ENCODE measurements around the gene ING3. TPM values are rescaled to one million over a fixed set of nuclear protein-coding genes. Genes with fewer than 3 reads are reported as not detected.

ING3 gene
- 10 to 100 TPM; 12.2 to 13.8 TPM for total RNA-seq
- long read RNA-seq, transcript ING3-201 (12 exons, 3,777 nt) = major isoform, 23 of 33 reads
- long read RNA-seq, partial matches to known transcripts = 1 of 33 reads
- long read RNA-seq, other reads (novel, unspliced or antisense) = 2 of 33 reads

- intact Hi-C loops (cut with DNase I) = loop anchor here in 1 of 2 donors (2.0 kb wide), 1 partner anchor 94 kb away; no protein-coding TSS in a partner anchor
- peak; percentile 97 to 99 for ATAC-seq
- peak; percentile 97 for DNase-seq
Observed at GRCh38 chr7:120950539-120951308, at the start of gene ING3. TSS of gene ING3 (plus strand) at chr7:120950777. CDS start at chr7:120950897, 120 bp downstream.

GRCh38 chr7:120915314-120916105, 35.1 kb upstream of the ING3 start:
- intact Hi-C loops (cut with DNase I) = no loop called here
- no peak for DNase-seq
- ATAC-seq = no peak

GRCh38 chr7:120916121-120916520, 34.5 kb upstream of the ING3 start:
- ATAC-seq (no peak), DNase-seq (no peak)
- intact Hi-C loops (cut with DNase I) = no loop called here

- DNase-seq (no peak), ATAC-seq (no peak)
- intact Hi-C loops (cut with DNase I) = no loop called here
Observed at GRCh38 chr7:120916538-120916937, 34.0 kb upstream of the ING3 start.

GRCh38 chr7:120919466-120919865, 31.1 kb upstream of the ING3 start:
- ATAC-seq (no peak), DNase-seq (no peak)
- intact Hi-C loops (cut with DNase I) = no loop called here

- intact Hi-C loops (cut with DNase I) = no loop called here
- no peak for DNase-seq
- no peak for ATAC-seq
Observed at GRCh38 chr7:120920034-120920433, 30.5 kb upstream of the ING3 start.

- intact Hi-C loops (cut with DNase I) = no loop called here
- no peak for DNase-seq
- ATAC-seq = no peak
Observed at GRCh38 chr7:120920591-120921274, 29.8 kb upstream of the ING3 start.

- intact Hi-C loops (cut with DNase I) = no loop called here
- ATAC-seq = no peak
- no peak for DNase-seq
Observed at GRCh38 chr7:120924837-120925236, 25.7 kb upstream of the ING3 start.

- intact Hi-C loops (cut with DNase I) = no loop called here
- ATAC-seq = peak in 1 of 2 donors; percentile 49
- DNase-seq = no peak
Observed at GRCh38 chr7:120925392-120925791, 25.2 kb upstream of the ING3 start.

- no peak for DNase-seq
- ATAC-seq = no peak
- intact Hi-C loops (cut with DNase I) = no loop called here
Observed at GRCh38 chr7:120926943-120927346, 23.6 kb upstream of the ING3 start.

GRCh38 chr7:120927454-120928103, 23.0 kb upstream of the ING3 start:
- ATAC-seq (no peak), DNase-seq (no peak)
- intact Hi-C loops (cut with DNase I) = no loop called here

GRCh38 chr7:120931243-120931642, 19.3 kb upstream of the ING3 start:
- ATAC-seq = no peak
- DNase-seq = no peak
- intact Hi-C loops (cut with DNase I) = no loop called here

GRCh38 chr7:120933475-120933874, 17.1 kb upstream of the ING3 start:
- no peak for DNase-seq
- no peak for ATAC-seq
- intact Hi-C loops (cut with DNase I) = no loop called here

GRCh38 chr7:120939345-120939744, 11.2 kb upstream of the ING3 start:
- DNase-seq = no peak
- no peak for ATAC-seq
- intact Hi-C loops (cut with DNase I) = loop anchor here in 1 of 2 donors (5.0 kb wide), 1 partner anchor 82 kb away; the partner anchor contains the start of gene TSPAN12

- DNase-seq = no peak
- ATAC-seq = no peak
- intact Hi-C loops (cut with DNase I) = no loop called here
Observed at GRCh38 chr7:120941064-120941463, 9.5 kb upstream of the ING3 start.

GRCh38 chr7:120941856-120942255, 8.7 kb upstream of the ING3 start:
- DNase-seq = no peak
- peak in 1 of 2 donors; percentile 50 for ATAC-seq
- intact Hi-C loops (cut with DNase I) = no loop called here

GRCh38 chr7:120942861-120943260, 7.7 kb upstream of the ING3 start:
- ATAC-seq (no peak), DNase-seq (no peak)
- intact Hi-C loops (cut with DNase I) = no loop called here

- ATAC-seq = no peak
- intact Hi-C loops (cut with DNase I) = loop anchor here in 1 of 2 donors (5.0 kb wide), 1 partner anchor 138 kb away; no protein-coding TSS in a partner anchor
Observed at GRCh38 chr7:120944826-120945562, 5.6 kb upstream of the ING3 start.

More at GRCh38 chr7:120944826-120945562, 5.6 kb upstream of the ING3 start:
- DNase-seq = no peak
